HFFc6 (cell line): ENCODE results near the gene ACSM2B. TPM values are rescaled to one million over a fixed set of nuclear protein-coding genes. Genes with fewer than 3 reads are reported as not detected.

Source experiments
- total RNA-seq, 6 experiments: library from RNA; stranded (reverse); fragmentation: NEBNext Ultra II Directional; extraction: Animal tissue kit (Norgen Biotek cat#: 25700); gene quantifications; 2 replicates in 1 of 6; 3 replicates in 5 of 6; pipeline ENCODE4 v1.2.3, GENCODE V29; 2021

Gene ACSM2B
- total RNA-seq, 6 experiments from 2014 or later = not detected

Other genes starting within 250 kb of the ACSM2B start
- not detected for gene GP2, start 248.9 kb downstream of the ACSM2B start, total RNA-seq
- gene UMOD, start 223.7 kb downstream of the ACSM2B start, total RNA-seq = not detected
- gene PDILT, start 171.6 kb downstream of the ACSM2B start, total RNA-seq = not detected
- gene ACSM5, start 166.8 kb downstream of the ACSM2B start, total RNA-seq = not detected
- not detected for gene ACSM2A, start 124.8 kb downstream of the ACSM2B start, total RNA-seq
- gene ACSM1, start 121.3 kb upstream of the ACSM2B start, total RNA-seq = not detected
- 10 to 100 TPM; 21.9 to 26.1 (median 24.3) TPM for gene THUMPD1, start 165.5 kb upstream of the ACSM2B start, total RNA-seq
- gene ACSM3, start 187.6 kb upstream of the ACSM2B start, total RNA-seq = under 1 TPM in 5 of 6 experiments, not detected in 1; 0.12 to 0.48 (median 0.21) TPM
- 10 to 100 TPM; 10.6 to 16.1 (median 13.1) TPM for gene ERI2, start 230.1 kb upstream of the ACSM2B start, total RNA-seq
- gene REXO5, start 230.2 kb upstream of the ACSM2B start, total RNA-seq = 10 to 100 TPM in 3 of 6 experiments, 1 to 10 TPM in 3; 4.9 to 12.2 (median 9.6) TPM